HG02610 (cell line): ENCODE measurements around the gene CDC42.
A peak's percentile ranks its signal among the peaks of the same experiment; 100 is the strongest.
"Not testable (repeated sequence)": the region's sequence is repeated elsewhere in the genome, so short reads cannot be mapped to it uniquely, and the experiment has no call there.

Experiments used
- ATAC-seq: cut with Tn5 transposase; IDR thresholded peaks from one replicate; pipeline ENCODE4 v1.9.1; 2021; ENCODE audit warnings: mild to moderate bottlenecking, moderate library complexity; ENCODE audit not compliant: unreplicated experiment

Gene CDC42

DNA sequence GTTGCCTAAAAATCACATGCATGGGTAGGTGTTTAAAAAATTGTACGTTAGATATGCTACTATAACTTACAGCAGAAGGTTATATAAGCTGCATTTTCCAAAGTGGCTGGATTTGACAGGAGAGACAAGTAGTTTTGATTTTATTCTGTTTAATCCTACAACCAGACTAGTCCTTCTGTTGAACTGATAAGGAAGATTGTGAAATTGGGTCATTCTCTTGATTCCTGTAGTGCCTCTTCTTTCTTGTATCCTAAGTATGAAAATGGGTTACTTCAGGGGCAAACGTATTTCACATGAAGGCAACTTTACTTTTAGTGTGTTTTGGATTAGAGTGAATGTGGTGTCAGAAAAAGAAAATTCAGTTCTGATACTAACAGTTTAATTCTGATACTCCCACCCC is 19.0 kb downstream of the CDC42 start:
- ATAC-seq, result no peak

DNA sequence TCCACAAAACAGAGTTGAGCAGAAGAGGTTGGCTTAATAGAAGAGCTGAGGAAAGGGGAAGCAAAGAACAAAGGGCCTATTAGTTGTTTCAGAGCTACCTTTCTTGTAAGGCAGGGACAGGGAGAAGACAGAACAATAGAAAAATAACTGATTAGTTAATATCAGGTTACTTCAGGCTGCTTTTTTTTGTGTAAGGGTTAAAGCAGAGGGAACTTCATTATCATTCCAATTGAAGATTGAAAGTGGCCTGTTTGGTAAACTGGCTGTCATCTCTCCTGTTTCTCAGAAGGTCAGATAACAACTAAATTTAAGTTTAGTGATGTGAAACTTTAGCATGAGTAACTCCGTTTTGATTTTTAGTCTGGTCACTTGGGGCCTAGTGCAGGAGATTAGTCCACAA is 22.3 kb downstream of the CDC42 start:
- no peak for ATAC-seq

DNA sequence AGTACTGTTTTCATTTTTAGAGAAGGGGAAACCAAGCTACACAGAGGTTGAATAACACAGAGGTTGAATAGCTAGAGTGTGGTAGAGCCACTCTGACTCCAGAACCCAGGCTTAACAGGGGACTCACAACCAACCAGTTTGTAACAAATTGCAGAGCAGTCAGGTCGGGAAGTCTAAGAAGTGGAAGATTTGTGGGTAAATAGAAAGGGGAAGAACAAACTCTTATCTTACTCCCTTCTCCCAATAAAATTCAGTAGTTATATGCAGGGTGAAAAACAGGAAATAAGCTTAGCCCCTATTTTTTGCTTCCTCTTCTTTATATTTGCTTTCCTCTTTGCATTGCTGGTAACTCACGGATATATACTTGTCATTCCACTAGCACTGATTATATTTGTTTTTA is 23.2 kb downstream of the CDC42 start:
- no peak for ATAC-seq

DNA sequence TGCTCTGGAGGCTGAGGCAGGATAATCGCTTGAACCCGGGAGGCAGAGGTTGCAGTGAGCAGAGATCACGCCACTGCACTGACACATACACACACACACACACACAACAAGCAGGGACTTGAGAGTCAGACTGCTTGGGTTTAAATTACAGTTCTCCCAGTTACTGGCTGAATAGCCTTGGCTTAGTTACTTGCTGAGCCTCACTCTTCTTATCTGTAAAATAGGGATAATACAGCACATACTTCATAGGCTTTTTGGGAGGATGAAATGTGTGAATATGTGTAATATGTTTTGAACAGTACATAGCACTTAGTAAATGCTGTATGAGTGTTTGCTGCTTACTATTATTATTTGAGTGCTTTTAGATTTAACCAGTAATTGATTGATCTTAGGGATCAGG is 23.8 kb downstream of the CDC42 start:
- no peak for ATAC-seq

DNA sequence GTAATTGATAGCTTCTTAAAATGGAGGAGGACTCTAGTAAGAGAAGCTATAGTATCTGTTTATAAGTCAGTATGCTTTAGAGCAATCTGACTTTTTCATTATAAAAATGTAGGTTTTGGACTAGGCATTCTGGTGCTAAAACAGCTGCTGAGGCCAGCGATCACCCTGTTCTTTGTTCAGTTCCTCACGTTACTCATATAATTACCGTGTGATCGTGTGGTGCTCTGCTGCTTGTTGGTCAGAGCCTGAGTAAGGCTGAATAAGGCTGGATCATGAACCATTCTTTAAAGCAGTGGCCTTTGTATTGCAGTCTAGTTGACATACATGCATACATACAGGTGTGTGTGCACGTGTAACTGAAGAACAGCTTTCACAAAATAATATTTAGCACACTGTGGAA is 25.2 kb downstream of the CDC42 start:
- no peak for ATAC-seq

DNA sequence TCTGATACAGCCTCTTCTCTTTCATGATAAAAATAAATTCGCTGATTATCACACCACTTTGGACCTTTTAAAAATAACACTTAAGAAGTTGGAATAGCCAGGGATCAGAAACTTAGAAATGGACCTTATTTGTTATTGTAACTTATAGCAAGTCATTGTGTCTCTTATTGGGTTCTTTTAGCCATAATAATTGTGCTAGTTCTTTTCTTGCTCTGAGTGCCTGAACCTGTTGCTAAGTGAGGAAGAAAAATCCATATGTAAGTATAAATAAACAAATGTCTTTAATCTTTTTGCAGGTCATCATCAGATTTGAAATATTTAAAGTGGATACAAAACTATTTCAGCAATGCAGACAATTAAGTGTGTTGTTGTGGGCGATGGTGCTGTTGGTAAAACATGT is 25.6 kb downstream of the CDC42 start:
- no peak for ATAC-seq

DNA sequence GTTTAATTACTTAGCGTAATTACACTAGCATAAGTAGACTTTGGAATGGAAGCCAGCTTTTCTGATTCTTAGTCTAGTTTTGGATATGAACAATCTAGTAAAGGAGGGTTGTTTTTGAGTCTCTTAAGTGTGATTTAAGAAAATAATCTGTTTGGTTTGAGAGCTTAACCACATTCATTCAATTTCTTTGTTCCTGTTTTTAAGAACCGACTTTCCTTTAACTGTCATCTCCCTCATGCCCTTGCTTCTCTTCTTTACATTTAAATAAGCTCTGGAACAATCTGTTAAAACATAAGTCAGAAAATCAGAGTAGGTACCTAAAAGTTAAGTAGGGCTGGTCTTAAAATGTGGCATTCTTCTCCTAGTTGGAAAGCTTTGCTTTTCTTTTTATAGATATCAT is 27.7 kb downstream of the CDC42 start:
- ATAC-seq, result no peak

DNA sequence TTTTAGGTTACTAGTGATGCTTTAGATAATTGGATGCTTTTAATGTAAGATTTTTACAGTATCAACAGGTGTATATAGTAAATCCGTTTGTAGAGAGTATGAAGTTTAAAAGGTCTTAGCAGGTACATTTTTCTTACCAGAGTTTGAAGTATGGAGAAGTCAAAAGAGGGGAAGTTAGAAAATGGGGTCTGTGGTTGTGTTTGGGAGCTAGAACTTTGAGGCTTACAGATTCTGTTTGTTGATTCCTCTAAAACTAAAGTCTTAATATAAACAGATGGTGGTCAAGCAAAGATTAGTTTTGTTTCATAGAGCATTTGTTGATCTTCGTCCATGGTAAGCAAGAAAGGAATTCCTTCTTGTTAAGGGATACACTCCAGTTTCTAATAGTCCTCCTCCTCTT is 35.8 kb downstream of the CDC42 start:
- ATAC-seq, result no peak

DNA sequence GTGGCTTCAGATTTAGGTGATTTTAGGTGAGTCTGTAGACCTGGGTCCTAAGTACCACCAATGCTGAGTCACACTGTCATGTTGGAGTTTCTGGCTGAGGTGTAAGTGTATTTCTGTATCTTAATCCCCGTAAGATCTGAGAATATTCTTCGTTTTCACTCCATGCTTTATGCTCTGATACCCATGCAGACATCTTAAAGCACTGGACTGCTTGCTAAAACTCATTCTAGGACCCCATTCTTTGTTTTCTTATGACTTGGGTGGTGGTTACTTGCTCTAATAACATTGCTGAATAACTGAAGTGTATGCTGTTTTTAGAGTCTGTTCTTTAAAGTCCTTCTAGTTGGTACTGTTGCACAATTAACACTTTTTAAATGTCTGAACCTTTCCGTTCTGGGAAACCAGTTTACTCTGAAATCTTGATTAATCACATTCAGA is 36.6 kb downstream of the CDC42 start:
- ATAC-seq, result peak; percentile 70

DNA sequence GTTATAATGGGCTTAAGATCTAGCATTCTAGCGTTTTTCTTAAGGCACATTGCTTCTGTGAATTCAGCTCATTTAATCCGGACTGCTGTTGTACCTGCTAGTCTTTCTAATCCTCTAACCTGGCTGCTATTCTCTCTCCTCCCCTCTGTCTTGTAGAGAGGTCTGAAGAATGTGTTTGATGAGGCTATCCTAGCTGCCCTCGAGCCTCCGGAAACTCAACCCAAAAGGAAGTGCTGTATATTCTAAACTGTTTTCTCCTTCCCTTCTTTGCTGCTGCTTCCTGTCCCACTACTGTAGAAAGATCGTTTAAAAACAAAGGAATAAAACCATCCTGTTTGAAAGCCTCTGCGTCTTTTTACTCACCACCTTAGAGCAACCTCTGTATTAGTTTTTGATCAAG is 37.3 kb downstream of the CDC42 start:
- ATAC-seq, result no peak

DNA sequence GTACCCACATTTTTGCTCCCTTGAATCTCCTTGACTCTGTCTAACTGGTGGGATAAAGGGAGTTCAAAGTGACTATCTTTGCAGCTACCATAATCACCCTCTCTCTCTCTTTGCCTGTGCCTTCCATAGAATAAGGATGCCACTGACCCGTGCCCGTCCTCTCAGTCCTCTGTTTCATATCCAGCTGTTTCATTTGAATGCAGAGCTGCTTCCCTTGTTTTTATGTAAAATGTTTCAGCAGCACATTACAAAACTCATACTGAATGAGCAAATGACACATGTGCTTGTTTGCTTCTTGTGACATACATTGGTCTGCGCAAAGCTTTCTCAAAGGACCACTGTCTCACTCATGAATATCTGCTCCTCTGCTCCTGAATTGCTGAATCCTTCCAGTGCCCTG is 38.4 kb downstream of the CDC42 start:
- no peak for ATAC-seq

DNA sequence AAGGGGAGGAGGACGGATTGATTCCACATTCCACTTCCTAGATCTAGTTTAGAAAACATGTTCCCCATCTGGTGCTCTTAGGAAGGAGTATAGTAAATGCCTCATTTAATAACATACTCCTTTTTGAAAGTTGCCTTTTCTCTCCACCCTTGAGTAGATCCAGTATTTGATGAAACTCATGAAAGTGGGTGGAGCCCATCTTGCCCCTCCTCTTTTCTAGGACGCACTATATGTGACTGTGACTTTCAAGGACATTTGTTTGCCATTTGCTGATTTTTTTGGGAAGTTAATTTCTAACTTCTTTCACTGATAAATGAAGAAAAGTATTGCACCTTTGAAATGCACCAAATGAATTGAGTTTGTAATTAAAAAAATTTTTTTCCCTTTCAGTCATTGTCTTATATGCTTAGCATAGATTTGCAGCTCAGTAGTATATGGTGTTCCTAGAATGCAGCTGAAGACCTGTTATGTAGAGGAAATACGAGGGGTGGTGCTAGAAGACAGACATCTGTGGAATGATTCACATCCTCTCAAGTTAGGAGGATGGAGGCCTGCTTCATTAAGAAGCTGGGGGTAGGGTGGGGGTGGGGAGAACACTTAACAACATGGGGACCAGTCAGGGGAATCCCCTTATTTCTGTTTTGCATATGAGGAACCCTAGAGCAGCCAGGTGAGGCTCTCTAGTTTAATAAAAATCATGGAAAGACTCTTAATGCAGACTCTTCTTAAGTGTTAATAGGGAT is 39.7 kb downstream of the CDC42 start:
- not testable (repeated sequence) for ATAC-seq

DNA sequence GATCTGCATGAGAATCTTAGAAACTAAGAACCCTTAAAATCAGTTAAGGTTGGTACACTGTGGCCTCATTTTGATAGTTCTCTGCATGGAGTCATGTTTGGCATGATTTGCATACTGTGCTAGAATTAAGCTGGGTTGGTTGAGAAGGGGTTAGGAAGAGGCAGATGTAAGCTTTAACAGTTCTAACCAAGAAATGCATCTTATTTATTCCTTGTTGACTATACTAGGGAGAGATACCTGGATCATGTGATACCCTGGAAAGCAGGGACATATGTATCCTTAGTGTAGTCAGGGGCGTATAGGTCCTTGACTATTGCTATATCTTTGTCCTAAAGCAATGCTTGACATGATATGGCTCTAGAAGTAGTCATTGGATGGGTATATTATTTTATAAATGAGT is 41.0 kb downstream of the CDC42 start:
- ATAC-seq, result no peak

DNA sequence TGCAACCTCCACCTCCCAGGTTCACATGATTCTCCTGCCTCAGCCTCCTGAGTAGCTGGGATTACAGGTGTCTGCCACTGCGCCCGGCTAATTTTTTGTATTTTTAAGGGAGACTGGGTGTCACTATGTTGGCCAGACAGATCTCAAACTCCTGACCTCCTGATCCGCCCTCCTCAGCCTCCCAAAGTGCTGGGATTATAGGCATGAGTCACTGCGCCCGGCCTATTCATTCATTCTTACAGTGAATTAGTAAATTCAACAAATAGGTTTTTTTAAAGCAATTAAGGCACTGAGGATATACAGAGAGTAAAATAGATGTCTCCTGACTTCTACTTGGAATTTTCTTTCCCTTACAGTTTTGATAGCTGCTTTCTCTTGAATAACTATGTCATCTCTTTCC is 43.5 kb downstream of the CDC42 start:
- ATAC-seq, result no peak

DNA sequence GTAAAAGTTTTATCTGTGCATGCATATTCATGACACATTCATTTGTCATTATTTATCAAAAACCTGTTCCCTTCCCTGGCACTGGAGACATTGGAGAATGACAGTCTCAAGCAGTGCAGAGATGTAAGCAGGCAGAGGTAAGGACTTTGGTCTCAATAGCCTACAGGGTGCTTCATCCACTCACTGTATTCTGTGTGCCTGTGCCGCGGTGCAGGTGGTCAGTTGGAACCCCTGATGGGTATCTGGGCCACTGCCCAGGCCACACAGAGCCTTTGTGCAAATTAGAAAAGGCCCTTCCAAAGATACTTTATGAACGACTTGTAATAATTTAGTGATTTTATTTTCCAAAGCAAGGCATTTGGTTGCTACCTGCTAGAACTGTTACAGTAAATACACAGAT is 44.0 kb downstream of the CDC42 start:
- no peak for ATAC-seq

DNA sequence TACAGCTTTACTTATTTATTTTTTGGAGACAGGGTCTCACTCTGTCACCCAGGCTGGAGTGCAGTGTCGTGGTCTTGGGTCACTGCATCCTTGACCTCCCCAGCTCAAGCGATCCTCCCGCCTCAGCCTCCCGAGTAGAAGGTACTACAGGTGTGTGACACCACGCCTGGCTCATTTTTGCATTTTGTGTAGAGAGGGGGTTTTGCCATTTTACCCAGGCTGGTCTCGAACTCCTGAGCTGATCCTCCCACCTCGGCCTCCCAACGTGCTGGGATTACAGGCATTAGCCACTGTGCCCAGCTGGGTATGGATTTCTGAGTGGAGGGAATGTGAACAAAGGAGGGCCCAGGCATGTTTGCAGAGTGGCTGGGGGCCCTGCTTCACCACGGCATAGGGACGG is 46.2 kb downstream of the CDC42 start:
- ATAC-seq, result no peak

DNA sequence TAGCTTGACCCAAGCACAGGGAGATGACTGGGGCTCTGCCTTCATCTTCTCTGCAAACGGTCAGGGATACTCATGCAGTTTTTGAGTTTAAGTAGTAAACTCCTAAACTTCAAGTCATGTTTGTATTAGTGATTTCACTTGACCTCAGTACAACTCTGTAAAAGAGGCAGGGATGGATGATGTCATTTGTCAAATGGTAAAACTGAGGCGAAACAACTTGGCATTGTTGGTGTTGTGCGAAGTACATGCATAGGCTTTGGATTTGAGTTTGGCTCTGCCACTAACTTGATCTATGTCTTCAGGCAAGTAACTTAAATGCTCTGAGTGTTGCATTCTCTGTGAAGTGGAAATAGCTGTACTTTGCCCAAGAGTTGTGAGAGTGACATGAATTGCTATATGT is 47.7 kb downstream of the CDC42 start:
- ATAC-seq, result no peak

DNA sequence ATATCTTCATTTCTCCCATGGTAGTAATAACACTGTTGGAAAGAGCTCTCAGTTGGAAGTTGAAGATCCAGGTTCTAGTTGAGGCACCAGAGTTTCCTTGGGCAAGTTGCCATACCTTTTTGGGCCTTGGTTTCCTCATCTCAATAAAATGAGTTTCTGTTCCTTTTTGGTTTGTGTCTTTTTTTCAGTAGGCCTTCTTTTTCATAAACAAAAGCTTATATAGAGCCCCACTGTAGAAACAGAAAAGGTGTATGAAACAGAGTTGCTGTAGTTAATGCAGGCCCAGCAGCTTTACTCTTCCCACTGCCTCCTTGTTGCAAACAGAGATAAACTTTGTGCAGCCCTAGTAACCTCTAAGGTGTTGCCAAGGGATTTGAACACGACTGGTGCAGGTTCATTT is 48.7 kb downstream of the CDC42 start:
- ATAC-seq, result no peak

DNA sequence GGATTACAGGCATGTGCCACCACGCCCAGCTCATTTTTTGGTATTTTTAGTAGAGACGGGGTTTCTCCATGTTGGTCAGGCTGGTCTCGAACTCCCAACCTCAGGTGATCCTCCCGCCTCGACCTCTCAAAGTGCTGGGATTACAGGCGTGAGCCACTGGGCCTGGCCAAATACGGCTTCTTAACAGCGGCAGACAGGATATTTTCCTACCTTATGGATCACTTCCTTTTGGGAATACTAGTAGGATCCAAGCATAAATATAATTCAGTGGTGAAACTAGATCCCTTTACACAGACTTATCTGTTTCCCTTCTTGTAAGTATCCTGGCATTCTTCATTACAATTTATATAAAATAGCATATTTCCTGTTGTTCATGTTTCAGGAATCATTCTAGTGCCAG is 49.5 kb downstream of the CDC42 start:
- no peak for ATAC-seq

DNA sequence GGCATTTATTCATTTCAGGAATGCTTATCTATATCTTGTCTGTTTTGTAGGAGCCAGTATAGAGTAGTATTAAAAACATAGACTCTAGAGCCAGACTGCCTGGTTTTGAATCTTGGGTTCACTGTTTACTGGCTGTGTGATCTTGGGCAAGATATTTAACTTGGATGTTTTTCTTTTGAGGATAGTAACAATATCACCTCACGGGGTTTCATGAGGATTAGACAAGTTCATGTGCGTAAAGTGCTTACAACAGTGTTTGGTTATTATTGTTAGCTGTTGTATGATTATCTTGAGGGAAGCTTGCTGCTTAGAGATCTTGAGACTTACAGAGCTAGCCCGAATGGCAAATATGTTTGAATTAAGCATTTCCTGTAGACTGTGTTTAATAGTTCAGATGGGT is 50.2 kb downstream of the CDC42 start:
- ATAC-seq, result no peak

DNA sequence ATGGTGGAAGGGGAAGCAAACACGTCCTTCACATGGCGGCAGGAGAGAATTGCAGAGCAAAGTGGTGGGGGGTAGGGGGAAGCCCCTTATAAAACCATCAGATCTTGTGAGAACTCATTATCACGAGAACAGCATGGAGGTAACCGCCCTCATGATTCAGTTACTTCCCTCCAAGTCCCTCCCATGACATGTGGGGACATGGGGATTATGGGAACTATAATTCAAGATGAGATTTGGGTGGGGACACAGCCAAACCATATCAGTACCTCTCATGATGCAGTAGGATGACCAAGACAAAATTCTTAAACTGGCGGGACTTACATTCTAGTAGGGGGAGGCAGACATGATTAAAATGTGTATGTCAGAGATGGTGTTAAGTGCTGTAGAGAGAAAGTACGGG is 51.6 kb downstream of the CDC42 start:
- ATAC-seq, result no peak

DNA sequence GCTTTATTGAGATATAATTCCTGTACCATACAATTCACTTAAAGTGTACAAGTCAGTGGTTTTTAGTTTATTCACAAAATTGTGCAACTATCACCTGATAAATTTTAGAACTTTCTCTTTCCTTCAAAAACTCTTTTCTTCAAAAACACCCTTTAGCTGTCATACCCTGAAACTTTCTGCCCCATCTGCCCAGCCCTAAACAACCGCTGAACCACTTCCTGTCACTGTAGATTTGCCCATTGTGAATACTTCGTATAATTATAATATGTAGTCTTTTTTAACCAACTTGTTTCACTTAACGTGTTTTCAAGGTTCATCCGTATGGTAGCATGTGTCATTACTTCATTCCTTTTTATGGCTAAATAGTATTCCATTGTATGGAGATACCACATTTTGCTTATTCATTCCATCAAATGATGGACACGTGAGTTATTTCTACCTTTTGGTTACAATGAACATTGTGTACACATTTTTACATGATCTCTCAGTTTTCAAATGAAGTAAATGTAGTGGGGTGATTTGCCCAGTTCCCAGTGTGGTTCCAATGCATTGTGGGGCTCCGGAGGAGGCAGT is 52.4 kb downstream of the CDC42 start:
- no peak for ATAC-seq

DNA sequence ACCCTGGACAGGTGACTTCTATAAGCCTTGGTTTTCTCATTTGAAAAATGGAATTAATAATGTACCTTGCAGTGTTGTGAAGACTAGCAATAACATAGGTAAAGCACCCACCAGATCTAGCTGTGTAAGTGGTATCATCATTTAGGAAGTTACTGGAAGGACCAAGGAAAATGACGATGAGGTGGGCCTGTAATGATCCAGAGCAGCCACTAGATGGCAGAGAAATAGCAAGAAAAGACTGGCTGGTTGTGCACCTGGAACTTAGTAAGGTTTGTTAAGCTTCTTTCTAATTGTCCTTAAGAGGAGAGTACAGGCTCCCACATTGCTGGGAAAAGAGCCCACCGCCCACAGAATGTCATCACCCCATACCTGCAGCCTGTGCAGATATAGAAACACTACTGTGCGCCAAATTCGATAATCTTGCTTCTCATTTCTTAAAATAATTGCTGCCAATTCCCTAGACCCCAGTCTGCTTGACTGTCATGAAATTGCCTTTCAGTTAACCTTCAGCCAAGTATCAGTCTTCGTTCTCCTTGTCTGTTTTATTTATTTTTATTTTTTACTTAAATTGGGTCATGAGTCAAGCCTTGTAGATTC is 53.2 kb downstream of the CDC42 start:
- no peak for ATAC-seq
